Measurements from ENCODE around the gene RNF213.

RNF213 gene

DNA sequence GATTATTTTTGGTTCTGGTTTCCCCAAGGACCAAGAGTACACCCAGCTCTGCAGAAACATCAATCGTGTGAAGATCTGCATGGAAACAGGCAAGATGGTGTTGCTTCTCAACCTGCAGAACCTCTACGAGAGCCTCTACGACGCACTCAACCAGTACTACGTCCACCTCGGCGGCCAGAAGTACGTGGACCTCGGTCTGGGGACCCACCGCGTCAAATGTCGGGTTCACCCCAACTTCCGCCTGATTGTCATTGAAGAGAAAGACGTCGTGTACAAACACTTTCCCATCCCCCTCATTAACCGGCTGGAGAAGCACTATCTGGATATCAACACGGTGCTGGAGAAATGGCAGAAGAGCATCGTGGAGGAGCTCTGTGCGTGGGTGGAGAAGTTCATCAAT is 86.9 kb downstream of the RNF213 start:
- H3K4me3 ChIP-seq (ENCODE audit: control insufficient read depth, low read depth, low read length): no peak overlapping the region
- TF ChIP-seq, protein P1, sequence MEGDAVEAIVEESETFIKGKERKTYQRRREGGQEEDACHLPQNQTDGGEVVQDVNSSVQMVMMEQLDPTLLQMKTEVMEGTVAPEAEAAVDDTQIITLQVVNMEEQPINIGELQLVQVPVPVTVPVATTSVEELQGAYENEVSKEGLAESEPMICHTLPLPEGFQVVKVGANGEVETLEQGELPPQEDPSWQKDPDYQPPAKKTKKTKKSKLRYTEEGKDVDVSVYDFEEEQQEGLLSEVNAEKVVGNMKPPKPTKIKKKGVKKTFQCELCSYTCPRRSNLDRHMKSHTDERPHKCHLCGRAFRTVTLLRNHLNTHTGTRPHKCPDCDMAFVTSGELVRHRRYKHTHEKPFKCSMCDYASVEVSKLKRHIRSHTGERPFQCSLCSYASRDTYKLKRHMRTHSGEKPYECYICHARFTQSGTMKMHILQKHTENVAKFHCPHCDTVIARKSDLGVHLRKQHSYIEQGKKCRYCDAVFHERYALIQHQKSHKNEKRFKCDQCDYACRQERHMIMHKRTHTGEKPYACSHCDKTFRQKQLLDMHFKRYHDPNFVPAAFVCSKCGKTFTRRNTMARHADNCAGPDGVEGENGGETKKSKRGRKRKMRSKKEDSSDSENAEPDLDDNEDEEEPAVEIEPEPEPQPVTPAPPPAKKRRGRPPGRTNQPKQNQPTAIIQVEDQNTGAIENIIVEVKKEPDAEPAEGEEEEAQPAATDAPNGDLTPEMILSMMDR (conservative IDR thresholded peaks at IDR 0.05; ENCODE audit: control insufficient read depth, insufficient read depth, low read depth, low read length): no peak
- no peak for DNase-seq (ENCODE audit: low read depth)

DNA sequence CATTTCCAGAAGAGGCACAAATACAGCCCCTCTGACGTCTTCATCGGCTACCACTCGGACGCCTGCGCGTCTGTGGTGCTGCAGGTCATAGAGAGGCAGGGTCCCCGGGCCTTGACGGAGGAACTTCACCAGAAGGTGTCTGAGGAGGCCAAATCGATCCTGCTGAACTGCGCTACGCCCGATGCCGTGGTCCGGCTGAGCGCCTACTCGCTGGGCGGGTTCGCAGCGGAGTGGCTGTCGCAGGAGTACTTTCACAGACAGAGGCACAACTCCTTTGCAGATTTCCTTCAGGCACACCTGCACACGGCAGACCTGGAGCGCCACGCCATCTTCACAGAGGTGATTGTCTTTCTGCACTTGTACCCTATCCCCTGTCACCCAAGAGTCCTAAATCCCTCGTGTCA is 87.3 kb downstream of the RNF213 start:
- no peak overlapping the region for H3K4me3 ChIP-seq (ENCODE audit: control insufficient read depth, low read depth, low read length)
- TF ChIP-seq, protein P1 (conservative IDR thresholded peaks at IDR 0.05; ENCODE audit: control insufficient read depth, insufficient read depth, low read depth, low read length): no peak
- no peak for DNase-seq (ENCODE audit: low read depth)

- DNase-seq (ENCODE audit: low read depth): no peak
- TF ChIP-seq, protein P1 (conservative IDR thresholded peaks at IDR 0.05; ENCODE audit: control insufficient read depth, insufficient read depth, low read depth, low read length): no peak
- no peak overlapping the region for H3K4me3 ChIP-seq (ENCODE audit: control insufficient read depth, low read depth, low read length)
Observed at GRCh38 chr17:80348551-80349150, 88.0 kb downstream of the RNF213 start.

DNA sequence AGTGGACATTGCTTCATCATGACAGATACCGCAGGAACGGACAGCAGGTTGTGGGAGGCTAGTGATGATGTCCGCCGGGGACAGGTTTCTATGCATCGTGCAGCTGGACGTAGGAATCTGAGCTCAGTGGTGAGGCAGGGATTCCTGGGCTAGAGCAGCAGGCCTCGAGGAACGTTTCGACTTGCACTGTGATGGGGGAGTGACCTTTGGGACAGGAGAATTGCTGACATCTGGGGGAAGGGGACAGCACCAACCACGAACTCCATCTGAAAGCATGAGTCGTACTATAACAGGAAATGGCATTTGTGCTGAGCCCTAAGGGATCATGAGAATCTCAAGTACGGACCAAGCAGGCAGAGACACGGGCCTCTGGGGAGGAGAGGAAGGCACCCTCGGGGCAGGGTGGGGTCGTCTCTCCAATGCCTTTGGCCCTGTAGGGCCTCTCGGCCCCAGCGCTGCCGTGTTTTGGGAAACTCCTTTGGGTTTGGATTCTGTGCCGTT is 88.5 kb downstream of the RNF213 start:
- peak; percentile 28 for DNase-seq (ENCODE audit: low read depth)
- TF ChIP-seq, protein P1 (conservative IDR thresholded peaks at IDR 0.05; ENCODE audit: control insufficient read depth, insufficient read depth, low read depth, low read length): no peak
- H3K4me3 ChIP-seq (ENCODE audit: control insufficient read depth, low read depth, low read length): no peak overlapping the region

- no peak overlapping the region for H3K4me3 ChIP-seq (ENCODE audit: control insufficient read depth, low read depth, low read length)
- no peak for DNase-seq (ENCODE audit: low read depth)
- TF ChIP-seq, protein P1 (conservative IDR thresholded peaks at IDR 0.05; ENCODE audit: control insufficient read depth, insufficient read depth, low read depth, low read length): no peak
Observed at GRCh38 chr17:80349751-80350150, 89.1 kb downstream of the RNF213 start.

DNA sequence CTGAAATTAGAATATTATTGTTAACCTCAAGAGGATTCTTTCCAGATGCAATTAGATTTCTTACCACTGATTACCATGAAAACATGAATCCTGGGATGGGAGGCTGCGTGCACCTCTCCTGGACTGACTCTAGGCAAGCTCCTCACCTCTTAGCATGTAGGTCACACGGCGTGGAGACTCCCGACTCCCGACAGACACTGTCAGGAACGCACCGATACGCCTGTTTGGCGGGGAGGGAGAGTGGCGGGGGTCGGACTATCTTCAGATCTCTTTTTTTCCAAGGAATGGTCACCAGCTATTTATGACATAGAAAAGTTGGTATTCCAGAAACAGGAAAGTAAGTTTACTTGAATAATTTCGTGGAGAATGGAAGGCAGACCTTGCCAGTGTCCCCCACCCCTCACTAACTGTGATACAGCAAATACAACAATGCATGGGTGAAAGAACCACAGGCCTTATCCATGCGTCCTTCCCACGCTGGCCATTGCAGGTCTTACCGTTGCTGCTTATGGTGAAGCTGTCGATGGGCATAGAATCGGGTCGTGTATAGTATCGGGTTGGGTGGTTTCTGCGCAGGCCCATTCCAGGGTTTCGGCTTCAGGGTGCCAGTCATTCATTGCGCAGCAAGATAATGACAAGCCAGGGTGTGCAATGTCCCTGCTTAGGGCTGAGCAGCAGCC is 91.7 kb downstream of the RNF213 start:
- no peak overlapping the region for H3K4me3 ChIP-seq (ENCODE audit: control insufficient read depth, low read depth, low read length)
- DNase-seq (ENCODE audit: low read depth): no peak
- TF ChIP-seq, protein P1 (conservative IDR thresholded peaks at IDR 0.05; ENCODE audit: control insufficient read depth, insufficient read depth, low read depth, low read length): no peak
